ENCODE measurements around the gene RGL4. TPM values are rescaled to one million over a fixed set of nuclear protein-coding genes. Genes with fewer than 3 reads are reported as not detected.

Gene RGL4
- total and polyA plus RNA-seq, 2 of the 8 experiments (the other 6 are each of a cell fraction or from before 2014, with no cell fraction given), result not detected

- no peak for TF ChIP-seq USF2 (IDR thresholded peaks at IDR 0.05; ENCODE audit: low read length)
- no peak for TF ChIP-seq JUND (IDR thresholded peaks at IDR 0.05; ENCODE audit: low read length)
- no peak for TF ChIP-seq KDM1A (IDR thresholded peaks at IDR 0.05; ENCODE audit: borderline replicate concordance, low read length)
- TF ChIP-seq TBP (IDR thresholded peaks at IDR 0.05; ENCODE audit: low read depth, low read length), result no peak
- TF ChIP-seq ASH2L (IDR thresholded peaks at IDR 0.05; ENCODE audit: low read length), result no peak
- TF ChIP-seq MAFK (IDR thresholded peaks at IDR 0.05; ENCODE audit: low read depth, low read length), result no peak
- TF ChIP-seq SP1 (IDR thresholded peaks at IDR 0.05; ENCODE audit: low read depth, low read length), result no peak
- TF ChIP-seq RFX5 (IDR thresholded peaks at IDR 0.05; ENCODE audit: borderline replicate concordance, low read depth, low read length), result no peak
Observed at GRCh38 chr22:23714596-23715578, 24.1 kb downstream of the RGL4 start (continued).

Data from H1 (cell line).